ENCODE results near the gene DNAH14. TPM values are rescaled to one million over a fixed set of nuclear protein-coding genes. Genes with fewer than 3 reads are reported as not detected.
"Not testable (repeated sequence)": the region's sequence is repeated elsewhere in the genome, so short reads cannot be mapped to it uniquely, and the experiment has no call there.

DNAH14 gene
- total RNA-seq, 2 experiments from 2014 or later: 1.8 to 2.3 TPM

GRCh38 chr1:225225681-225226080 lies 296.2 kb downstream of the DNAH14 start:
- ChIA-PET POLR2A (no interaction called here), CTCF (no interaction called here)
- H3K9me3 Mint-ChIP-seq: no peaks in the 10 kb centered on the region
- no peaks in the 10 kb centered on the region for H3K4me1 Mint-ChIP-seq (ENCODE audit: low read depth)
- DNase-seq (no peak), ATAC-seq (no peak)
- no peaks in the 10 kb centered on the region for H3K36me3 Mint-ChIP-seq (ENCODE audit: low read depth)
- no peak for TF ChIP-seq CTCF (IDR thresholded peaks at IDR 0.05)
- H3K4me3 Mint-ChIP-seq: no peak overlapping the region
- intact Hi-C loops (cut with micrococcal nuclease): no loop called here
- no peak overlapping the region for H3K27ac Mint-ChIP-seq
- H3K27me3 Mint-ChIP-seq: no peaks in the 10 kb centered on the region

GRCh38 chr1:225228871-225229303 lies 299.4 kb downstream of the DNAH14 start:
- Mint-ChIP-seq H3K27me3 (no peaks in the 10 kb centered on the region), H3K36me3 (ENCODE audit: low read depth) (no peaks in the 10 kb centered on the region), H3K9me3 (peaks cover 2% of the 10 kb centered on the region), H3K27ac (no peak overlapping the region), H3K4me1 (ENCODE audit: low read depth) (no peaks in the 10 kb centered on the region), H3K4me3 (no peak overlapping the region)
- intact Hi-C loops (cut with micrococcal nuclease): no loop called here
- ChIA-PET CTCF (no interaction called here), POLR2A (no interaction called here)
- TF ChIP-seq CTCF (IDR thresholded peaks at IDR 0.05): no peak
- no peak for ATAC-seq
- no peak for DNase-seq

- ATAC-seq; H3K27ac Mint-ChIP-seq; CTCF ChIA-PET; H3K4me1 Mint-ChIP-seq (ENCODE audit: low read depth); intact Hi-C loops (cut with micrococcal nuclease); DNase-seq; H3K4me3 Mint-ChIP-seq; H3K36me3 Mint-ChIP-seq (ENCODE audit: low read depth); H3K27me3 Mint-ChIP-seq; H3K9me3 Mint-ChIP-seq; POLR2A ChIA-PET: not testable (repeated sequence)
Measured at GRCh38 chr1:225229429-225229828, 300.0 kb downstream of the DNAH14 start.

- H3K4me3 Mint-ChIP-seq: no peak overlapping the region
- ATAC-seq: no peak
- intact Hi-C loops (cut with micrococcal nuclease): no loop called here
- no peaks in the 10 kb centered on the region for H3K36me3 Mint-ChIP-seq (ENCODE audit: low read depth)
- H3K27me3 Mint-ChIP-seq: no peaks in the 10 kb centered on the region
- H3K9me3 Mint-ChIP-seq: peaks cover 2% of the 10 kb centered on the region
- ChIA-PET POLR2A (no interaction called here), CTCF (interaction anchor here (0.6 kb wide), 1 partner anchor 19 kb away, joined by 3 read pairs; no protein-coding TSS in a partner anchor)
- no peak for TF ChIP-seq CTCF (IDR thresholded peaks at IDR 0.05)
- DNase-seq: no peak
- H3K27ac Mint-ChIP-seq: no peak overlapping the region
- no peaks in the 10 kb centered on the region for H3K4me1 Mint-ChIP-seq (ENCODE audit: low read depth)
Measured at GRCh38 chr1:225230483-225230882, 301.0 kb downstream of the DNAH14 start.

GRCh38 chr1:225232930-225233329 lies 303.5 kb downstream of the DNAH14 start:
- intact Hi-C loops (cut with micrococcal nuclease); H3K9me3 Mint-ChIP-seq; CTCF ChIA-PET; ATAC-seq; H3K4me3 Mint-ChIP-seq; DNase-seq; H3K27ac Mint-ChIP-seq; H3K36me3 Mint-ChIP-seq (ENCODE audit: low read depth); H3K27me3 Mint-ChIP-seq; POLR2A ChIA-PET; H3K4me1 Mint-ChIP-seq (ENCODE audit: low read depth): not testable (repeated sequence)

- no peak for TF ChIP-seq CTCF (IDR thresholded peaks at IDR 0.05)
- no peaks in the 10 kb centered on the region for H3K4me1 Mint-ChIP-seq (ENCODE audit: low read depth)
- no peak overlapping the region for H3K27ac Mint-ChIP-seq
- no peaks in the 10 kb centered on the region for H3K9me3 Mint-ChIP-seq
- no peak overlapping the region for H3K4me3 Mint-ChIP-seq
- no peaks in the 10 kb centered on the region for H3K36me3 Mint-ChIP-seq (ENCODE audit: low read depth)
- intact Hi-C loops (cut with micrococcal nuclease): no loop called here
- peaks cover 17% of the 10 kb centered on the region for H3K27me3 Mint-ChIP-seq
- CTCF ChIA-PET: no interaction called here
- DNase-seq: no peak
- ATAC-seq: no peak
- POLR2A ChIA-PET: no interaction called here
Measured at GRCh38 chr1:225242611-225243010, 313.1 kb downstream of the DNAH14 start.
